LNCaP clone FGC (cell line): ENCODE measurements around the gene ATE1.

Experiments used
- DNase-seq: peaks from one replicate; pipeline ENCODE4 v3.0.0-alpha.2; 2011; ENCODE audit warnings: low read depth
- H3K4me3 ChIP-seq: 2 replicates; pipeline ENCODE4 v1.5.1; 2011; ENCODE audit warnings: mild to moderate bottlenecking, low read depth, low read length, control low read depth
- TF ChIP-seq, protein P1 (sequence below): IDR thresholded peaks from 2 replicates; pipeline ENCODE4 v1.5.1; 2012; ENCODE audit warnings: mild to moderate bottlenecking; ENCODE audit not compliant: control insufficient read depth, insufficient read depth; ENCODE audit errors: extremely low read depth

Gene ATE1

DNA sequence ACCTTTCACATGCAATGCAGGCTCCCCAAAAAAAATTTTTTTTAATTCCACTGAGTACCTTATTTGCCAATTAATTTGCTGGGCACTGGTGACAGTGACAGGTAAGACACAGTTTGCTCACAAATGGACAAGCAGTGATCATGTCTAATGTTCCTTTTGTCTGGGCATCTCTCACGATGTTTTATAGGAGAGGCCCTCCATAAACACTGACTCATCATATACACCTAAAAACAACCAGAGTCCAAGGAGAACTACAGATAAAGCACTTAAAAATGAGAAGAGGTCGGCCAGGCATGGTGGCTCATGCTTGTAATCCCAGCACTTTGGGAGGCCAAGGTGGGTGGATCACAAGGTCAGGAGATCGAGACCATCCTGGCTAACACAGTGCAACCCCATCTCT, 105.1 kb downstream of the ATE1 start:
- DNase-seq: no peak

DNA sequence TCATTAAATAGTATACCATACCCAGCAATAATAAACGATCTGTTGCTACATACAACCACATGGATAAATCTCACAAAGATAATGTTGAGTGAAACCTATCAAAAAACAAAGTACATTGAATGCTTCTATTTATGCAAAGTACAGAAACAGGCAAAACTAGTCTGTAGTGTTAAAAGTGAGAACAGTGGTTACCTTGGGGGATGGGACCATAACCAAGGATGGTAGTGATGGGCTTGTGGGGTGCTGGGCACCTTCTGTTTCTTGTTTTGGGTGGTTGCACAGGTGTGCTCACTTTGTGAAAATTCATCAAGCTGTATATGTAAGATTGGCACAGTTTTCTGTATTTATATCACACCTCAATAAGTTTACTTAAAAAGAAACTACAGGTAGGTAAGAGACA, 105.7 kb downstream of the ATE1 start:
- H3K4me3 ChIP-seq: no peak overlapping the region
- TF ChIP-seq, protein P1, sequence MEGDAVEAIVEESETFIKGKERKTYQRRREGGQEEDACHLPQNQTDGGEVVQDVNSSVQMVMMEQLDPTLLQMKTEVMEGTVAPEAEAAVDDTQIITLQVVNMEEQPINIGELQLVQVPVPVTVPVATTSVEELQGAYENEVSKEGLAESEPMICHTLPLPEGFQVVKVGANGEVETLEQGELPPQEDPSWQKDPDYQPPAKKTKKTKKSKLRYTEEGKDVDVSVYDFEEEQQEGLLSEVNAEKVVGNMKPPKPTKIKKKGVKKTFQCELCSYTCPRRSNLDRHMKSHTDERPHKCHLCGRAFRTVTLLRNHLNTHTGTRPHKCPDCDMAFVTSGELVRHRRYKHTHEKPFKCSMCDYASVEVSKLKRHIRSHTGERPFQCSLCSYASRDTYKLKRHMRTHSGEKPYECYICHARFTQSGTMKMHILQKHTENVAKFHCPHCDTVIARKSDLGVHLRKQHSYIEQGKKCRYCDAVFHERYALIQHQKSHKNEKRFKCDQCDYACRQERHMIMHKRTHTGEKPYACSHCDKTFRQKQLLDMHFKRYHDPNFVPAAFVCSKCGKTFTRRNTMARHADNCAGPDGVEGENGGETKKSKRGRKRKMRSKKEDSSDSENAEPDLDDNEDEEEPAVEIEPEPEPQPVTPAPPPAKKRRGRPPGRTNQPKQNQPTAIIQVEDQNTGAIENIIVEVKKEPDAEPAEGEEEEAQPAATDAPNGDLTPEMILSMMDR: no peak
- no peak for DNase-seq

More for the DNA sequence above, 105.1 kb downstream of the ATE1 start:
- TF ChIP-seq, protein P1: no peak
- H3K4me3 ChIP-seq: no peak overlapping the region

DNA sequence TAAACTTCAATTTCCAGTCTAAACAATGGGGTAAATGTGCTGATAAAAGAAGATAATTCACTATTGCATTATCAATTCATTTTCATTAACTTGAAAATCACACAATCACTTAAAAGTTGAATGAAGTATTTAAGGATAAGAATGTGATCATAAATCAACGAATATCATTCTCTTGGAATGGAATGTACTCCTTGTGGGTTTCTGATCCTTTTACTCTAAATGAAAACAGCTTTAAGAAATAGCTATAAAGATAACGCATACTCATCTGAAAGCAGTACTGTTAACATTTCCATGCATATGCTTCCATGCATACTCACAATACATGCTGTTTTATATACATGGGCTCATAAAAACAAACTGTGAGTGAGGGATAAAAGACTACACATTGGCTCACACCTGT, 108.8 kb downstream of the ATE1 start:
- TF ChIP-seq, protein P1: no peak
- DNase-seq: no peak
- H3K4me3 ChIP-seq: no peak overlapping the region

DNA sequence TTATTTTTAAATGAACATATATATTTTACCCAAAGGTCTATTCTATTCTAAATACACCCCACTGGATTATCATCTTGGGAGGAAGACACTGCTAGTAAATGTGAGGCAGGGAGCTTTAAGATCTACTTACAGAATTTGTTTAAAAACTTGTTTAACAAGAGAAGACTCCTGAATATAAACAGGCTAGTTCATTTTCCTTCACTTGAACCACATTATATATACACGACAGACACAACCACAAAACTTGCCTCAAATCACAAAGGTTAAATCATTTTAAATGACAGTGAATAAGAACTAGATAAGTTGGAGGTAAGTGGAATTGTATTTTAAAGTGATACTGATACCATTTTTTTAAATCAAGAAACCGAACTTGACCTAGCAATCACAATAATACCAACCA, 109.2 kb downstream of the ATE1 start:
- no peak overlapping the region for H3K4me3 ChIP-seq
- TF ChIP-seq, protein P1: no peak
- DNase-seq: no peak

- no peak for DNase-seq
- TF ChIP-seq, protein P1: no peak
- no peak overlapping the region for H3K4me3 ChIP-seq
These were observed 111.6 kb downstream of the ATE1 start for GRCh38 chr10:121816197-121816596.

DNA sequence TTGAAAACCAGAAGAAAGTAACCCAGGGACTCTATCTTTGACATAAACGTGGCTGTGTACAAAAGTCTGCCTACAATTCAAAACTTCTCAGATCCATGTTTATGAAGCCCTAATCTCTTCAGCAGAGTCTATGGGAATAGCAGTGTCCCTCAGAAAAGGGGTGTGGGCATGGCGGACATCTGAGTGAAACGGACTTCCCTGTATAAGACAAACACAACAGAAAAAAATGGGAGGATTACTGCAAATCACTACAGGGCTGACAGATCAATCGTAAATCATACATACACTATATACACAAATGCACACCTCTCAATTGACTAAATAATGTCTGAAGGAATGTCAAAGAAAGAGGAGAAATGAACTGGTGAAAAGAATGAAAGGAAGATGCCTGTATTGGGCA, 114.0 kb downstream of the ATE1 start:
- no peak overlapping the region for H3K4me3 ChIP-seq
- DNase-seq: no peak
- TF ChIP-seq, protein P1: no peak

DNA sequence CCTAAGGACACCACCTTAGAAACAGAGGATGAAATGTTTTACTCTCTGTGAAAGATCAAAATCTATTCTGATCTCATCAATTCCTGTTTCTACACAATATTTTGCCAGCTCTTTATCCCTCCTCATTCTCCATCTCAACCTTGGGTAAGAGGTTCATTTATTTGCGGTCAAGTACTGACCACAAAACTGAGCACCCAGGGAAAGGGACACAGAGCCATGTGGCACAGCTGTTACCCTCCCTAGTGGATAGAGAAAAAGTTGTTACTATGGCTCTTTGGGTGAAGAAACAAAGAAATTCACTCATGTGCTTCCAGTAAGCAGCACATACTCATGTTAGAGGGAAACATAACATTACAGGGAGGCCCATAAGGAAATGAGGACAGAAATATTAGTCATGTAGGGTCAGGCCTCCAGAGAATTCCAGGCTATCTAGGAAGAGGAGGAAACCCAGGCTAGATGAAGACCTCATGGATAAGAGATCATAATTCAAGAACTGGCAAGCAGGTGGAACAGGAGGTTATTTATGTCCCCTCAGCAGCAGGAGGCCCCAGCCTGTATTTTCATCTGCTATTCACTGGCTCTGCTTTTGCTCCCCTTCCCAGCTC, 114.5 kb downstream of the ATE1 start:
- H3K4me3 ChIP-seq: no peak overlapping the region
- TF ChIP-seq, protein P1: no peak
- DNase-seq: no peak
